GM12872 (cell line): ENCODE results near the gene DGKE.

Source experiments
- CTCF ChIP-seq: IDR thresholded peaks from 3 replicates; pipeline ENCODE4 v1.5.1; 2011; ENCODE audit warnings: low read depth, mild to moderate bottlenecking, low read length, moderate library complexity; ENCODE audit not compliant: insufficient read depth

Gene DGKE

DNA sequence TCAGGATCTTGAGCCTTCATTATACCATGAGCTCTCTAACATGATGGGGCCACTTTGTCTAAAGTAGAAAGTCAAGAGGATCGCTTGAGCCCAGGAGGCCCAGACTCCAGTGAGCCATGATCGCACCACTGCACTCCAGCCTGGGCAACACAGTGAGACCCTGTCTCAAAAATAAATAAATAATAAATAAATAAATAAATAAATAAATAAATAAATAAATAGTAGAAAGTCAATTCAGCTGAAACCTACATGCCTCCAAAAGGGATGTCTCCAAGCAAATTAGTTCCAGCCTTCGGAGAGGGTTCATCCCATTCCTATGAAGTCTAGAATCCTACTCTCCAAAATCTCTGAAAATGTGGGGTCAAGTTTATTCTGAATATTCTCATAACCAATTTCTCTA is 26.2 kb upstream of the DGKE start:
- TF ChIP-seq CTCF, result no peak

GRCh38 chr17:56808503-56808902 is 25.4 kb upstream of the DGKE start:
- TF ChIP-seq CTCF, result no peak

DNA sequence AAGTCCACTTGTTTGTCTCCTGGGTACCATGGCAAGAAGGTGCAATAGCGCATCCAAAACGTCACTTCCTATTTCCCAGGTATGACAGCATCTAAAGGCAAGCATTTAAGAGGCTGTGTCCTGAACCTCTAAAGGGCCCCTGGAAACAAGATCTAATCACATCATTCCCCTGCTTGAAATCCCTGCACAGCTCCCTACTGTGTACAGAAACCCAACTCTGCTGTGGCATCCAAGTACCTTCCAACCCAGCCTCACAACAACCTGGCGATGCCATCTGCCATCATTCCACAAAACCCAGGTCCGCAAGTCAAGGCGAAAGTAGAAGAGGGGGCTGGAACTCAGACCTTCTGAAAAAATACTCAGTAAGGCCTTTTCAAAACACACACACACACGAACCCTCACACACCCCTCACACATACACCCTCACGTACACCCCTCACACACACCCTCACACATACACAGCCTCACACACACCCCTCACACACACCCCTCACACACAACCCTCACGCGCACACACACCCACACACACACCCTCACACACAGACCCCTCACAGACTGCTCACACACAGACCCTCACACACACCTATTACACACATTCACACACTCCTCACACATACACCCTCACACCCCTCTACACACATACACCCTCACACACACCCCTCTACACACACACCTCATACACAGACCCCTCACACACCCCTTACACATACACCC is 24.7 kb upstream of the DGKE start:
- TF ChIP-seq CTCF, result no peak

- TF ChIP-seq CTCF, result no peak
Observed at GRCh38 chr17:56809820-56810179, 24.2 kb upstream of the DGKE start.

DNA sequence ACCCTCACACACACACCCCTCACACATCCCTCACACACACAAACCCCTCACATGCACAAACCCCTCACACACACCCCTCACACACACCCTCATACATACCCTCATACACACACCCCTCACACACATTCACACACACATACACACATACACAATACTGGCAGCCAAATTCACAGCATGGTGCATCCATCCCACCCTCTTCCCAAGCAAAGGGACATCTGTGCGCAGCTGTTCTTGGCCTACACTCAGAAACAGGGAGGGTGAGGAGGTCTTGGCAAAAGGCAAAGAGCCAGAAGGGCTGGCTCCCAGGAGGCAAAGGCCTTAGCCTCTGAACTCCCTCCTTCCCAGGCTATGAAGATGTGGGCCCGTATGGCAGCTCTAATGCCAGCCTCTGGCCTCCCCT is 23.6 kb upstream of the DGKE start:
- no peak for TF ChIP-seq CTCF

- no peak for TF ChIP-seq CTCF
Observed at GRCh38 chr17:56810891-56811775, 22.8 kb upstream of the DGKE start.

DNA sequence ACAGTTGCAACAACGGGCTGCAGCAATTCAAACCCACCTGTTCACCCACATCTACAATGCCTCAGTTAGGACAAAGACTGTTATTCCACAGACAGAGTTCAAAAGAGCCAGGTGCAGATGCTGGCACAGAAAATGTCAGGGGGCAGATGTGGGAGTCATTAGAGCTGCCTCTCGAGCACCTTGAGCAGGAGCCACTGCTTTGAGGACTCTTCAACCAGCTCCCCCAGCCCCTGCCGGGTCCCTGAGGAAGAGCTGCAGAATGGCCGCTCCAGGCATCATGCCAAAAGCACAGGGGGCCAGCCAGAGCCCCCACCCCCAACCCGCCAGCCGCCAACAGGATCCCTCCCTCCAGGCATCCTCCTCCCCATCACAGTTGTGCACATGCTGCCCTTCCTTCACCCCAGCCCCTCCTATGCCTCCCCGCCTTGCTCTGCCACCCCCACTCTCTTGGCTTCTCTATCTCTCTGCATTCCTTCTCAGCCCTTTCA is 21.0 kb upstream of the DGKE start:
- no peak for TF ChIP-seq CTCF
